Mesendoderm (in vitro differentiated cells): Measurements from ENCODE around the gene SNAPC2. TPM values are rescaled to one million over a fixed set of nuclear protein-coding genes. Genes with fewer than 3 reads are reported as not detected.

Source experiments
- DNase-seq: peaks from one replicate; pipeline ENCODE4 v3.0.0; 2013
- H2AK5ac ChIP-seq: 2 replicates; pipeline ENCODE4 v1.6.1; 2013; ENCODE audit warnings: low read length, inconsistent platforms
- H2BK120ac ChIP-seq: 2 replicates; pipeline ENCODE4 v1.6.1; 2013; ENCODE audit warnings: low read depth, mild to moderate bottlenecking, low read length, moderate library complexity, mixed read lengths
- H2BK15ac ChIP-seq: replicated peaks from 2 replicates; pipeline ENCODE4 v1.6.1; 2013; ENCODE audit warnings: low read depth, mild to moderate bottlenecking, moderate library complexity
- H2BK5ac ChIP-seq: 2 replicates; pipeline ENCODE4 v1.6.1; 2013; ENCODE audit warnings: low read length, inconsistent platforms
- H3K18ac ChIP-seq: 2 replicates; pipeline ENCODE4 v1.6.1; 2013; ENCODE audit warnings: mild to moderate bottlenecking, low read length, mixed read lengths
- H3K23ac ChIP-seq: one replicate; pipeline ENCODE4 v1.6.1; 2013; ENCODE audit warnings: low read length
- H3K27ac ChIP-seq: 2 replicates; pipeline ENCODE4 v1.5.1; 2013; ENCODE audit warnings: low read depth, mild to moderate bottlenecking, inconsistent platforms, low read length, moderate library complexity
- H3K27me3 ChIP-seq: 2 replicates; pipeline ENCODE4 v1.6.1; 2013; ENCODE audit warnings: low read length, control low read depth, mild to moderate bottlenecking, inconsistent platforms; ENCODE audit not compliant: insufficient read depth, poor library complexity
- H3K36me3 ChIP-seq: 2 replicates; pipeline ENCODE4 v1.6.1; 2013; ENCODE audit warnings: low read length, inconsistent platforms; ENCODE audit not compliant: control insufficient read depth, insufficient read depth
- H3K4ac ChIP-seq: one replicate; pipeline ENCODE4 v1.6.1; 2013; ENCODE audit warnings: low read depth, mild to moderate bottlenecking, low read length, moderate library complexity
- H3K4me1 ChIP-seq: 2 replicates; pipeline ENCODE4 v1.6.1; 2013; ENCODE audit warnings: low read depth, low read length, inconsistent platforms; ENCODE audit not compliant: control insufficient read depth
- H3K4me2 ChIP-seq: 2 replicates; pipeline ENCODE4 v1.6.1; 2013; ENCODE audit warnings: low read length
- H3K4me3 ChIP-seq: 2 replicates; pipeline ENCODE4 v1.5.1; 2013; ENCODE audit warnings: mild to moderate bottlenecking, low read length
- H3K56ac ChIP-seq: one replicate; pipeline ENCODE4 v1.6.1; 2013; ENCODE audit warnings: low read length
- H3K79me1 ChIP-seq: 2 replicates; pipeline ENCODE4 v1.6.1; 2013; ENCODE audit warnings: low read length, inconsistent platforms
- H3K79me2 ChIP-seq: 2 replicates; pipeline ENCODE4 v1.6.1; 2013; ENCODE audit warnings: mild to moderate bottlenecking, low read length; ENCODE audit not compliant: control insufficient read depth, insufficient read depth
- H3K9ac ChIP-seq: 2 replicates; pipeline ENCODE4 v1.6.1; 2013; ENCODE audit warnings: low read length, inconsistent platforms
- H4K5ac ChIP-seq: one replicate; pipeline ENCODE4 v1.6.1; 2013; ENCODE audit warnings: low read length
- H4K8ac ChIP-seq: one replicate; pipeline ENCODE4 v1.6.1; 2013; ENCODE audit warnings: low read depth, mild to moderate bottlenecking, control low read depth, low read length, moderate library complexity
- WGBS: extraction: QIAGEN DNeasy Blood & Tissue Kit; methylation state at CpG from one replicate; pipeline ENCODE4 v1.1.7; 2013; ENCODE audit warnings: low lambda C conversion rate, missing lambda C conversion rate; ENCODE audit not compliant: insufficient coverage; ENCODE audit errors: extremely low coverage; 5-methylcytosine and 5-hydroxymethylcytosine counted together
- polyA plus RNA-seq, 2 experiments: library from polyadenylated mRNA; stranded (reverse); fragments of 200-250 nt; gene quantifications; one replicate each; pipeline ENCODE4 v1.2.3, GENCODE V29; 2013

SNAPC2 gene
- 19.2 TPM for polyA plus RNA-seq (2013, experiment 1 of 2)
- polyA plus RNA-seq (2013, experiment 2 of 2), result 18.9 TPM

GRCh38 chr19:7919610-7920518 is at the start of gene SNAPC2:
SNAPC2 (plus strand) TSS chr19:7920338; CDS start chr19:7920367, 29 bp downstream.
- Histone ChIP-seq H2BK5ac (no peak within 1 kb of the TSS), H3K79me1 (no peaks in the 10 kb centered on the region), H2BK120ac (no peak within 1 kb of the TSS), H3K18ac (peak within 1 kb of the TSS; percentile 44), H3K4ac (peak within 1 kb of the TSS; percentile 44), H3K79me2 (no peaks in the 10 kb centered on the region), H3K27ac (peak within 1 kb of the TSS; percentile 90), H3K9ac (peak within 1 kb of the TSS; percentile 91), H3K56ac (peak within 1 kb of the TSS; percentile 95), H2AK5ac (no peak within 1 kb of the TSS), H2BK15ac (no peak within 1 kb of the TSS), H4K8ac (no peak within 1 kb of the TSS), H3K23ac (no peak within 1 kb of the TSS), H3K36me3 (no peaks in the 10 kb centered on the region), H3K27me3 (peaks cover 19% of the 10 kb centered on the region), H3K4me3 (peak within 1 kb of the TSS; percentile 84), H3K4me2 (peak within 1 kb of the TSS; percentile 72), H3K4me1 (peaks cover 2% of the 10 kb centered on the region), H4K5ac (no peak within 1 kb of the TSS)
- peak; percentile 96 for DNase-seq
- no CpG with 5 or more reads among the region's 62 CpGs for WGBS

GRCh38 chr19:7870571-7871436 is 49.3 kb upstream of the SNAPC2 start:
- no peaks in the 10 kb centered on the region for H3K79me1 ChIP-seq
- H3K56ac ChIP-seq, result no peak overlapping the region
- H3K4me3 ChIP-seq, result no peak overlapping the region
- no peak overlapping the region for H3K18ac ChIP-seq
- no peak overlapping the region for H2AK5ac ChIP-seq
- no peak overlapping the region for H3K9ac ChIP-seq
- H3K4ac ChIP-seq, result no peak overlapping the region
- no peak overlapping the region for H3K27ac ChIP-seq
- peak; percentile 81 for DNase-seq
- no peak overlapping the region for H3K4me2 ChIP-seq
- WGBS, result no CpG with 5 or more reads among the region's 11 CpGs
- H3K4me1 ChIP-seq, result no peaks in the 10 kb centered on the region
- no peak overlapping the region for H2BK5ac ChIP-seq
- no peak overlapping the region for H2BK15ac ChIP-seq
- no peaks in the 10 kb centered on the region for H3K36me3 ChIP-seq
- H4K5ac ChIP-seq, result no peak overlapping the region
- peaks cover 9% of the 10 kb centered on the region for H3K27me3 ChIP-seq
- H2BK120ac ChIP-seq, result no peak overlapping the region
- no peak overlapping the region for H4K8ac ChIP-seq
- H3K23ac ChIP-seq, result no peak overlapping the region
- H3K79me2 ChIP-seq, result no peaks in the 10 kb centered on the region

GRCh38 chr19:7871437-7872305 is 48.5 kb upstream of the SNAPC2 start:
- no CpG with 5 or more reads among the region's 33 CpGs for WGBS
- no peak overlapping the region for H2AK5ac ChIP-seq
- H3K36me3 ChIP-seq, result no peaks in the 10 kb centered on the region
- no peak overlapping the region for H2BK120ac ChIP-seq
- H3K4me1 ChIP-seq, result no peaks in the 10 kb centered on the region
- no peak overlapping the region for H3K9ac ChIP-seq
- no peak overlapping the region for H3K4me3 ChIP-seq
- H4K8ac ChIP-seq, result no peak overlapping the region
- no peak overlapping the region for H3K27ac ChIP-seq
- DNase-seq, result peak; percentile 97
- no peak overlapping the region for H4K5ac ChIP-seq
- H3K79me1 ChIP-seq, result no peaks in the 10 kb centered on the region
- H3K4ac ChIP-seq, result no peak overlapping the region
- no peaks in the 10 kb centered on the region for H3K79me2 ChIP-seq
- H2BK5ac ChIP-seq, result no peak overlapping the region
- peak overlapping the region; percentile 33 for H3K4me2 ChIP-seq
- H3K56ac ChIP-seq, result peak overlapping the region; percentile 62
- no peak overlapping the region for H3K23ac ChIP-seq
- H3K18ac ChIP-seq, result no peak overlapping the region
- H3K27me3 ChIP-seq, result peaks cover 9% of the 10 kb centered on the region
- H2BK15ac ChIP-seq, result no peak overlapping the region

- Histone ChIP-seq H4K8ac (no peak overlapping the region), H3K4me2 (peak overlapping the region; percentile 25), H3K23ac (no peak overlapping the region), H2BK15ac (no peak overlapping the region), H3K36me3 (no peaks in the 10 kb centered on the region), H2AK5ac (no peak overlapping the region), H3K4ac (no peak overlapping the region), H3K79me1 (no peaks in the 10 kb centered on the region), H3K4me3 (no peak overlapping the region), H2BK5ac (no peak overlapping the region), H3K27ac (no peak overlapping the region), H4K5ac (no peak overlapping the region), H2BK120ac (no peak overlapping the region), H3K18ac (no peak overlapping the region), H3K4me1 (no peaks in the 10 kb centered on the region), H3K27me3 (peaks cover 7% of the 10 kb centered on the region), H3K79me2 (no peaks in the 10 kb centered on the region), H3K56ac (no peak overlapping the region), H3K9ac (no peak overlapping the region)
- no CpG with 5 or more reads among the region's 47 CpGs for WGBS
- no peak for DNase-seq
Observed at GRCh38 chr19:7872306-7873204, 47.6 kb upstream of the SNAPC2 start.
